Osteoblast (primary cell): ENCODE measurements around the gene HYAL1. TPM values are rescaled to one million over a fixed set of nuclear protein-coding genes. Genes with fewer than 3 reads are reported as not detected.
A peak's percentile ranks its signal among the peaks of the same experiment; 100 is the strongest.

Experiments used
- DNase-seq: peaks from one replicate; pipeline ENCODE4 v3.0.0; 2011; ENCODE audit warnings: low spot score, mixed read lengths; ENCODE audit not compliant: insufficient read length; ENCODE audit errors: missing footprints
- H2AFZ ChIP-seq: 2 replicates; pipeline ENCODE4 v1.6.0; 2011; ENCODE audit warnings: mild to moderate bottlenecking, low read length
- H3K27ac ChIP-seq: 2 replicates; pipeline ENCODE4 v1.5.1; 2011; ENCODE audit warnings: mild to moderate bottlenecking, low read depth, low read length, moderate library complexity
- H3K27me3 ChIP-seq: 2 replicates; pipeline ENCODE4 v1.6.0; 2012; ENCODE audit warnings: mild to moderate bottlenecking, control low read depth, inconsistent platforms, low read length, moderate library complexity; ENCODE audit not compliant: insufficient read depth
- H3K36me3 ChIP-seq: 2 replicates; pipeline ENCODE4 v1.5.1; 2011; ENCODE audit warnings: mild to moderate bottlenecking, low read length, control low read depth, moderate library complexity; ENCODE audit not compliant: insufficient read depth
- H3K4me1 ChIP-seq: 2 replicates; pipeline ENCODE4 v1.5.1; 2011; ENCODE audit warnings: mild to moderate bottlenecking, low read length, control low read depth, moderate library complexity; ENCODE audit not compliant: insufficient read depth
- H3K4me2 ChIP-seq: 2 replicates; pipeline ENCODE4 v1.6.0; 2011; ENCODE audit warnings: mild to moderate bottlenecking, low read length; ENCODE audit not compliant: insufficient read depth
- H3K4me3 ChIP-seq: fragments of 200-600 bp; sonication (generic); 3 replicates; pipeline ENCODE4 v1.5.1; 2012; ENCODE audit warnings: mild to moderate bottlenecking, low read length, inconsistent platforms; ENCODE audit not compliant: insufficient read depth
- H3K79me2 ChIP-seq: 2 replicates; pipeline ENCODE4 v1.6.0; 2012; ENCODE audit warnings: mild to moderate bottlenecking, low read length, control low read depth, inconsistent platforms; ENCODE audit not compliant: insufficient read depth
- H3K9me3 ChIP-seq: 2 replicates; pipeline ENCODE4 v1.5.1; 2011; ENCODE audit warnings: low read depth, low read length, control low read depth
- H4K20me1 ChIP-seq: 2 replicates; pipeline ENCODE4 v1.6.0; 2012; ENCODE audit warnings: mild to moderate bottlenecking, low read length, control low read depth; ENCODE audit not compliant: insufficient read depth
- CTCF ChIP-seq: IDR thresholded peaks from 2 replicates; pipeline ENCODE4 v1.5.1; 2011; ENCODE audit warnings: mild to moderate bottlenecking, low read depth, low read length, moderate library complexity; ENCODE audit errors: extremely low read depth
- total RNA-seq: library from RNA; depleted of rRNA; stranded (reverse); fragments of >200 nt; gene quantifications from 2 replicates; pipeline ENCODE4 v1.2.3, GENCODE V29; 2012

The HYAL1 gene
- total RNA-seq, 1 donor: under 0.01 TPM

GRCh38 chr3:50254577-50255250, 48.7 kb downstream of the HYAL1 start:
- Histone ChIP-seq H3K9me3 (no peaks in the 10 kb centered on the region), H3K27me3 (no peaks in the 10 kb centered on the region), H3K27ac (peak overlapping the region; percentile 70), H3K79me2 (peaks cover 80% of the 10 kb centered on the region), H4K20me1 (peaks cover 69% of the 10 kb centered on the region), H2AFZ (no peak overlapping the region), H3K4me3 (no peak overlapping the region), H3K36me3 (peaks cover 74% of the 10 kb centered on the region), H3K4me1 (peaks cover 15% of the 10 kb centered on the region), H3K4me2 (no peak overlapping the region)
- no peak for TF ChIP-seq CTCF
- DNase-seq: peak; percentile 96

- no peak overlapping the region for H2AFZ ChIP-seq
- H3K4me2 ChIP-seq: no peak overlapping the region
- no peaks in the 10 kb centered on the region for H3K9me3 ChIP-seq
- no peak overlapping the region for H3K4me3 ChIP-seq
- peak; percentile 97 for DNase-seq
- peaks cover 90% of the 10 kb centered on the region for H3K79me2 ChIP-seq
- peaks cover 41% of the 10 kb centered on the region for H3K36me3 ChIP-seq
- peaks cover 45% of the 10 kb centered on the region for H3K4me1 ChIP-seq
- no peak for TF ChIP-seq CTCF
- H4K20me1 ChIP-seq: peaks cover 83% of the 10 kb centered on the region
- peak overlapping the region; percentile 62 for H3K27ac ChIP-seq
- no peaks in the 10 kb centered on the region for H3K27me3 ChIP-seq
Observed at GRCh38 chr3:50251220-50251619, 52.2 kb downstream of the HYAL1 start.

GRCh38 chr3:50250514-50250913, 52.9 kb downstream of the HYAL1 start:
- peak; percentile 61 for DNase-seq
- Histone ChIP-seq H3K27ac (no peak overlapping the region), H3K27me3 (no peaks in the 10 kb centered on the region), H2AFZ (no peak overlapping the region), H3K36me3 (peaks cover 38% of the 10 kb centered on the region), H3K9me3 (no peaks in the 10 kb centered on the region), H3K4me2 (no peak overlapping the region), H4K20me1 (peaks cover 81% of the 10 kb centered on the region), H3K79me2 (peaks cover 92% of the 10 kb centered on the region), H3K4me1 (peaks cover 52% of the 10 kb centered on the region), H3K4me3 (no peak overlapping the region)
- TF ChIP-seq CTCF: no peak

Other genes with a start within 250 kb of the HYAL1 start
- 148 and 150 TPM in 2 replicates for gene RBM5, start 214.7 kb downstream of the HYAL1 start, total RNA-seq
- gene SEMA3F, start 148.2 kb downstream of the HYAL1 start, total RNA-seq: 5.1 and 16.5 TPM in 2 replicates
- not detected in 2 replicates for gene GNAT1, start 112.0 kb downstream of the HYAL1 start, total RNA-seq
- 0.29 and 0.36 TPM in 2 replicates for gene SLC38A3, start 98.3 kb downstream of the HYAL1 start, total RNA-seq
- gene GNAI2, start 67.4 kb downstream of the HYAL1 start, total RNA-seq: 223 and 248 TPM in 2 replicates
- gene SEMA3B, start 34.4 kb downstream of the HYAL1 start, total RNA-seq: 5.9 and 10.1 TPM in 2 replicates
- gene LSMEM2, start 24.5 kb downstream of the HYAL1 start, total RNA-seq: not detected in 2 replicates
- gene IFRD2, start 11.1 kb downstream of the HYAL1 start, total RNA-seq: 60.4 and 65.1 TPM in 2 replicates
- gene HYAL3, start 4.2 kb downstream of the HYAL1 start, total RNA-seq: 1.8 and 4.1 TPM in 2 replicates
- 6.5 and 8.0 TPM in 2 replicates for gene NAA80, start 4.2 kb downstream of the HYAL1 start, total RNA-seq
- gene HYAL2, start 19.2 kb upstream of the HYAL1 start, total RNA-seq: 32.9 and 34.2 TPM in 2 replicates
- 15.9 and 16.6 TPM in 2 replicates for gene TUSC2, start 24.6 kb upstream of the HYAL1 start, total RNA-seq
- gene RASSF1, start 37.3 kb upstream of the HYAL1 start, total RNA-seq: 17.4 and 18.1 TPM in 2 replicates
- 0.88 and 2.9 TPM in 2 replicates for gene ZMYND10, start 42.2 kb upstream of the HYAL1 start, total RNA-seq
- gene NPRL2, start 47.2 kb upstream of the HYAL1 start, total RNA-seq: 21.7 and 22.1 TPM in 2 replicates
- gene CYB561D2, start 47.3 kb upstream of the HYAL1 start, total RNA-seq: 22.1 and 25.0 TPM in 2 replicates
- gene TMEM115, start 55.9 kb upstream of the HYAL1 start, total RNA-seq: 61.6 and 73.1 TPM in 2 replicates
- not detected in 2 replicates for gene CACNA2D2, start 200.1 kb upstream of the HYAL1 start, total RNA-seq